IMR-90 (cell line): ENCODE data around the gene MGAT4C.

ENCODE experiments used
- CEBPB ChIP-seq: IDR thresholded peaks from 2 replicates; pipeline ENCODE4 v1.6.1; 2012; ENCODE audit warnings: low read depth, low read length, improper control_type of control experiment
- CTCF ChIP-seq: conservative IDR thresholded peaks from 2 replicates; pipeline ENCODE4 v1.5.1; 2012; ENCODE audit warnings: mild to moderate bottlenecking, low read depth, low read length, improper control_type of control experiment
- ELK1 ChIP-seq: fragments of 150-350 bp; IDR thresholded peaks from 2 replicates; pipeline ENCODE4 v1.6.1; 2016; ENCODE audit warnings: low read depth, mild to moderate bottlenecking, low read length, moderate library complexity, borderline replicate concordance
- FOS ChIP-seq: fragments of 150-350 bp; IDR thresholded peaks from 2 replicates; pipeline ENCODE4 v1.6.1; 2016; ENCODE audit warnings: low read depth, low read length
- MAFK ChIP-seq: IDR thresholded peaks from 2 replicates; pipeline ENCODE4 v1.6.1; 2012; ENCODE audit warnings: low read depth, low read length, improper control_type of control experiment
- POLR2A ChIP-seq: IDR thresholded peaks from 2 replicates; pipeline ENCODE4 v1.6.1; 2012; ENCODE audit warnings: mild to moderate bottlenecking, low read depth, low read length
- RAD21 ChIP-seq: IDR thresholded peaks from 2 replicates; pipeline ENCODE4 v1.6.1; 2012; ENCODE audit warnings: low read length, improper control_type of control experiment
- RCOR1 ChIP-seq: IDR thresholded peaks from 2 replicates; pipeline ENCODE4 v1.6.1; 2012; ENCODE audit warnings: mild to moderate bottlenecking, low read length, improper control_type of control experiment; ENCODE audit not compliant: insufficient replicate concordance
- RFX5 ChIP-seq: IDR thresholded peaks from 2 replicates; pipeline ENCODE4 v1.8.0; 2012; ENCODE audit warnings: low read depth, mild to moderate bottlenecking, low read length, moderate library complexity
- SMC3 ChIP-seq: fragments of 150-350 bp; IDR thresholded peaks from 2 replicates; pipeline ENCODE4 v1.6.1; 2016; ENCODE audit warnings: low read depth, mild to moderate bottlenecking, antibody characterized with exemption, low read length, moderate library complexity
- USF2 ChIP-seq: fragments of 150-350 bp; IDR thresholded peaks from 2 replicates; pipeline ENCODE4 v1.6.1; 2017; ENCODE audit warnings: mild to moderate bottlenecking, antibody characterized with exemption, low read length, low read depth

GRCh38 chr12:86057092-86057845, 198.9 kb downstream of the MGAT4C start:
- TF ChIP-seq RAD21 = no peak
- TF ChIP-seq CTCF = no peak
- TF ChIP-seq POLR2A = no peak
- no peak for TF ChIP-seq FOS
- TF ChIP-seq USF2 = no peak
- TF ChIP-seq ELK1 = no peak
- no peak for TF ChIP-seq SMC3
- no peak for TF ChIP-seq RFX5
- TF ChIP-seq RCOR1 = no peak
- TF ChIP-seq MAFK = no peak
- TF ChIP-seq CEBPB = no peak
